Naive B cell (primary cell): ENCODE results near the gene UCHL3. TPM values are rescaled to one million over a fixed set of nuclear protein-coding genes. Genes with fewer than 3 reads are reported as not detected.

Source experiments
- ATAC-seq, 2 donors: fragments of 150-1000 bp; cut with Tn5 transposase; 2 replicates each; pipeline ENCODE4 v1.10.0; 2021; ENCODE audit warnings: low read depth in 2 of 2, mild to moderate bottlenecking in 2 of 2, moderate library complexity in 2 of 2
- DNase-seq: peaks from one replicate; pipeline ENCODE4 v3.0.0; 2022
- H3K27ac Mint-ChIP-seq, 6 donors: one replicate each; pipeline ENCODE4 v1.8.0; 2020 to 2022; ENCODE audit warnings: mild to moderate bottlenecking in 6 of 6, mixed read lengths in 6 of 6, moderate library complexity in 5 of 6, inconsistent platforms in 2 of 6
- H3K27me3 Mint-ChIP-seq, 3 donors: one replicate each; pipeline ENCODE4 v1.8.0; 2021 to 2022; ENCODE audit warnings: mixed read lengths in 3 of 3, mild to moderate bottlenecking in 1 of 3
- H3K36me3 Mint-ChIP-seq, 2 donors: one replicate each; pipeline ENCODE4 v1.8.0; 2020 to 2022; ENCODE audit warnings: mixed read lengths in 2 of 2, inconsistent platforms in 1 of 2, mild to moderate bottlenecking in 1 of 2
- H3K4me1 Mint-ChIP-seq, 3 donors: one replicate each; pipeline ENCODE4 v1.8.0; 2020 to 2022; ENCODE audit warnings: mixed read lengths in 3 of 3, inconsistent platforms in 1 of 3, mild to moderate bottlenecking in 1 of 3, moderate library complexity in 1 of 3
- H3K4me3 Mint-ChIP-seq, 8 donors: one replicate each; pipeline ENCODE4 v1.8.0; 2020 to 2022; ENCODE audit warnings: mild to moderate bottlenecking in 8 of 8, mixed read lengths in 8 of 8, moderate library complexity in 8 of 8, inconsistent platforms in 2 of 8
- H3K9me3 Mint-ChIP-seq, 7 donors: one replicate each; pipeline ENCODE4 v1.8.0; 2020 to 2022; ENCODE audit warnings: mixed read lengths in 7 of 7, mild to moderate bottlenecking in 5 of 7, inconsistent platforms in 2 of 7, moderate library complexity in 1 of 7
- polyA plus RNA-seq, 6 donors: library from polyadenylated mRNA; unstranded; fragments of 300-500 nt; fragmentation: Illumina TruSeq; gene quantifications; one replicate each; pipeline ENCODE4 v1.2.3, GENCODE V29; 2021; ENCODE audit warnings: low read depth in 6 of 6

The UCHL3 gene
- polyA plus RNA-seq, 6 donors from 2014 or later = 39.4 to 58.3 (median 48.1) TPM

DNA sequence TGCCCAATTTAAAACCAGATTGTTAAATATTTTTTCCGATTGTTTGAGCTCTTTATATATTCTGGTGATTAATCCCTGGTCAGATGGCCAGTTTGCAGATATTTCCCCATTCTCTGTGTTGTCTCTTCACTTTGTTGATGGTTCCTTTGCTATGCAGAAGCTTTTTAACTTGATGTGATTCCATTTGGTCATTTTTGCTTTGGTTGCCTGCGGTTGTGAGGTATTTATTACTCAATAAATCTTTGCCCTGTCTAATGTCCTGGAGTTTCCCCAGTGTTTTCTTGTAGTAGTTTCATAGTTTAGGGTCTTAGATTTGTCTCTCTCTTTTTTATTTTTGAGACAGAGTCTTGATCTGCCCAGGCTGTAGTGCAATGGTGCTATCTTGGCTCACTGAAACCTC is 62.8 kb downstream of the UCHL3 start:
- H3K27me3 Mint-ChIP-seq = no peaks in the 10 kb centered on the region
- no peak for DNase-seq
- H3K4me3 Mint-ChIP-seq = no peak overlapping the region
- peak overlapping the region in 1 of 6 donors; percentile 81 for H3K27ac Mint-ChIP-seq
- ATAC-seq = no peak
- peaks cover 0 to 6% (median 0%) of the 10 kb centered on the region in 3 donors for H3K4me1 Mint-ChIP-seq
- H3K9me3 Mint-ChIP-seq = no peaks in the 10 kb centered on the region
- peaks cover 0 to 13% of the 10 kb centered on the region in 2 donors for H3K36me3 Mint-ChIP-seq

- Mint-ChIP-seq H3K4me1 (peaks cover 0 to 6% (median 0%) of the 10 kb centered on the region in 3 donors), H3K36me3 (peaks cover 0 to 6% of the 10 kb centered on the region in 2 donors), H3K4me3 (no peak overlapping the region), H3K27ac (no peak overlapping the region), H3K27me3 (no peaks in the 10 kb centered on the region), H3K9me3 (no peaks in the 10 kb centered on the region)
- DNase-seq (no peak), ATAC-seq (no peak)
Observed at GRCh38 chr13:75617230-75617629, 67.6 kb downstream of the UCHL3 start.

DNA sequence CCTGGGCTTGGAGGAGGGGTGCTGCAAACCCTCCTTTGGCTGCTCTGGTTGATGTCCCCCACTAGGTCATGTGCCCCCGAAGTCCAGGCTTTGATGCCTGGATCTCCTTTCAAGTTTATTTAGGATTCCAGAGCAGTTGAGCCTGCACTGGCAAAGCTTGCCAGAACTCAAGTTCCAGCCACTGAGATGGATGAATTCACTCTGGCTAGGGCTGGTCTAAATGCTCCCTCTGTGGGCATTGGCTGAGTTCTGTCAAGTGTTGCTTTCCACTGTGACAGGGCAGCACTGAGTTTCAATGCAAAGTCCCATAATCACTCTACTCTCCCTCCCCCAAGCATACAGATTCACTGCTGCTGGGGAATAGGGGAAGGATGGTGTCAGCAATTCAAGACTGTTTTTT is 68.7 kb downstream of the UCHL3 start:
- DNase-seq (no peak), ATAC-seq (no peak)
- no peak overlapping the region for H3K27ac Mint-ChIP-seq
- peaks cover 0 to 4% of the 10 kb centered on the region in 2 donors for H3K36me3 Mint-ChIP-seq
- no peaks in the 10 kb centered on the region for H3K4me1 Mint-ChIP-seq
- no peaks in the 10 kb centered on the region for H3K9me3 Mint-ChIP-seq
- no peaks in the 10 kb centered on the region for H3K27me3 Mint-ChIP-seq
- no peak overlapping the region for H3K4me3 Mint-ChIP-seq

GRCh38 chr13:75620020-75620419 is 70.4 kb downstream of the UCHL3 start:
- H3K9me3 Mint-ChIP-seq = no peaks in the 10 kb centered on the region

GRCh38 chr13:75621147-75621546 is 71.6 kb downstream of the UCHL3 start:
- Mint-ChIP-seq H3K36me3 (peaks cover 15 to 16% of the 10 kb centered on the region in 2 donors), H3K9me3 (peaks cover 0 to 2% (median 0%) of the 10 kb centered on the region in 7 donors), H3K27ac (no peak overlapping the region), H3K4me3 (no peak overlapping the region), H3K27me3 (no peaks in the 10 kb centered on the region), H3K4me1 (no peaks in the 10 kb centered on the region)
- DNase-seq = no peak
- ATAC-seq = no peak

More at GRCh38 chr13:75620020-75620419, 70.4 kb downstream of the UCHL3 start:
- DNase-seq = no peak
- no peak overlapping the region for H3K27ac Mint-ChIP-seq
- H3K36me3 Mint-ChIP-seq = peaks cover 4 to 5% of the 10 kb centered on the region in 2 donors
- H3K27me3 Mint-ChIP-seq = no peaks in the 10 kb centered on the region
- H3K4me3 Mint-ChIP-seq = no peak overlapping the region
- no peaks in the 10 kb centered on the region for H3K4me1 Mint-ChIP-seq
- no peak for ATAC-seq

DNA sequence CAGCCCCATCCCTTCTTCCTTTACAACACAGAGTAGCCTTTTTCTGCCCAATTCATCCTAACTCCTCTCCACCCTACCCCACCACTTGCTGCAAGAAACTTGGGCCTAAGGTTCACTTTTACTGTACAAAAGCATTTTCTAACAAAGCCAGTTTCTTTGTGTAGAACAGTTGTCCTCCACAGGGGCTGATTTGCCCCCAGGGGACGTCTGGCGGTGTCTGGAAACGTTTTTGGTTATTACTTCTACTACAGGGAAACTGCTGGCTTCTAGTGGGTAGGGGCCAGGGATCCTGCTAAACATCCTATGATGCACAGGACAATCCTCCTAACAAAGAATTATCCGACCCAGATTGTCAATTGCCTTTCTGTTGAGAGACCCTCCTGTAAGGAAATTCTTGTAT is 79.2 kb downstream of the UCHL3 start:
- peaks cover 14 to 17% of the 10 kb centered on the region in 2 donors for H3K36me3 Mint-ChIP-seq
- no peak for DNase-seq
- H3K4me3 Mint-ChIP-seq = no peak overlapping the region
- no peak for ATAC-seq
- peak overlapping the region in 1 of 6 donors; percentile 68 for H3K27ac Mint-ChIP-seq
- H3K27me3 Mint-ChIP-seq = no peaks in the 10 kb centered on the region
- H3K9me3 Mint-ChIP-seq = peaks cover 0 to 3% (median 0%) of the 10 kb centered on the region in 7 donors
- H3K4me1 Mint-ChIP-seq = no peaks in the 10 kb centered on the region

DNA sequence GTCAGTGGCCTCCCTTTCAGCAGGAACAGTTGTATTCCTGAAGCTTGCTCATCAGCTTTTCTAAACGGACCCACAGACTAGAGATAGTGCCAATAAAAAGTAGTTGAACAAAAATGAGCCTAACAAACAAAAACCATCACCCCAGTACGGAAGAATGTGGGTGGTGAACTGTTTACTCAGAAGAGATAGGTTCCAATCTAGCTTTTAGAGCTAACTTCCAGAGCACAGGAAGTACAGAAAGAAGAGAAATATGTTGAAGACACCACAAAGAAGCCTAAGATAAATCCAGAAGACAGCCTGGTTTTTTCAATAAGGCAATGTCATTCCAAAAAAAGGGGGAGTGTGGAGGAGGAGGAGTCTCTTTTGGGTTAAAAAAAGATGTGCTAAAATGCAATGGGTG is 83.7 kb downstream of the UCHL3 start:
- ATAC-seq (no peak), DNase-seq (no peak)
- H3K27me3 Mint-ChIP-seq = peaks cover 6 to 8% (median 7%) of the 10 kb centered on the region in 3 donors
- peaks cover 0 to 9% (median 7%) of the 10 kb centered on the region in 3 donors for H3K4me1 Mint-ChIP-seq
- peak overlapping the region in 4 of 8 donors; percentile 0 to 87 (median 28) for H3K4me3 Mint-ChIP-seq
- no peaks in the 10 kb centered on the region for H3K9me3 Mint-ChIP-seq
- H3K36me3 Mint-ChIP-seq = no peaks in the 10 kb centered on the region
- peak overlapping the region in 2 of 6 donors; percentile 47 to 69 for H3K27ac Mint-ChIP-seq

DNA sequence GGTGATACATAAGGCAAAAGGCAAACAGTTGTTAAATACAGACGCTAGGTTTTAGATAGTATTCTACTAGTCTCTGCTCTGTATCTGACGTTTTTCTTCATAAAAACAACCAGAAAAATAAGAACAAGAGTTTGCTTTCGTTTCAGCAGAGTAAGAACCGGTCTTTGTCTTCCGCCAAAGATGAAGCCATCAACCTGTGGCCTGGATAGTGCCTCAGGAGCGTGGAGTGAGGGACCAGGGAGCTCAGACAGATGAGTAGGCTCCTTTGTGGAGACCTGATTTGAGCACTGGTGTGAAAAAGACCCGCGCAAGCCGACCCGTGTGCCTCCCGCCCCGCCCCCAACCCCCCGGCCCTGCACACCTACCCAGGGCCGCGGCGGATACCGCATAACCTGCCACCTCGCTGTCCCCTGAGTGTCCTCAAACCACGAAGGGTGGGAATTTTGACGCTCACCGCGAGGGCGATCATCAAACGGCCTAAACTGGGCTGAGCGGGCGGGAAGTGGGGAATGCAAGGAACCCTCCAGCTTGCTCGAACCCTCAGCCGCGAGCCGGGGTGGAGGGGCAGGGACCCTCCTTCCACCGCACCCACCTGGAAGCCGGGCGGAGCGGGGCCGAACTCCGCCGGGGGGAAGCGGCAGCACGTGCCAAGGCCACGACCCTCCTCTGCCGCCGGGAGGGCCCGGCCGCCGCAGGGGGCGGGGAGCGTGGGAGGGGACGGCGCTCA is 85.7 kb downstream of the UCHL3 start:
- Mint-ChIP-seq H3K27me3 (peaks cover 7 to 15% (median 8%) of the 10 kb centered on the region in 3 donors), H3K4me3 (peak overlapping the region; percentile 58 to 87 (median 80)), H3K27ac (no peak overlapping the region), H3K9me3 (no peaks in the 10 kb centered on the region), H3K4me1 (peaks cover 0 to 9% (median 7%) of the 10 kb centered on the region in 3 donors), H3K36me3 (peaks cover 0 to 2% of the 10 kb centered on the region in 2 donors)
- ATAC-seq (no peak), DNase-seq (peak; percentile 20)

DNA sequence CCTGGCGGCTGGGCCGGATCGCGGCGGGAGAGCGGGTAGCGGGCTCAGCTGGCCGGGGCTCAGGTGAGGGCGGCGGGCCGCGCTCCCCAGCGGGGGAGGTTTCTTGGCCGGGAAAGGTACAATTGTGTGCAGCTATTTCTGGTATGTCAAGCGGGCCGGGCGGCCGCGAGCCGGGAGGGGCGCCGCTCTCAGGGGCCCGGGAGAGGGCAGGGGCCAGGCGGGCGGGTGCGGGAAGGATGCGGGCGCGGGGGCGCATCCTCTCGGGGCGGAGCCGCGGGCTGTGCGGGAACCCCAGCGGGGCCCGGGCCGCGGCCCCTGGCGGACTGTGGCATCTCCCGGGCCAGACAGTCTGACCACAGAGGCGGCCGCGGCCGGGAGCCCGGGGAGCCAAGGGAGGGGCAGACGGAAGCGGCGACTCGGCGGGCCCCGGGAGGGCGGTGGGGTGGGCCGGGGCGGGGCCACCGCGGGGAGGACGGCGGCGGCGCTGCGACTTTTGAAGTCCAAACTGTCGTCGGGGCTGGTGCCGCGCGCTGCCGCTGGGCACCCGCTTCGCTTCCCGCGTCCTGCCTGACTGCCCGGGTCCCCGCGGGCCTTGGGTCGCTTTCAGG is 86.3 kb downstream of the UCHL3 start, which contains the start of gene LMO7:
LMO7 (plus strand) TSS at position 503 of the 608 bp plus-strand sequence. CDS start 328 bp downstream, outside the sequence.
- peaks cover 8 to 15% (median 10%) of the 10 kb centered on the region in 3 donors for H3K27me3 Mint-ChIP-seq
- no peaks in the 10 kb centered on the region for H3K9me3 Mint-ChIP-seq
- peak; percentile 55 for DNase-seq
- peaks cover 0 to 9% (median 7%) of the 10 kb centered on the region in 3 donors for H3K4me1 Mint-ChIP-seq
- peak within 1 kb of the TSS in 4 of 6 donors; percentile 15 to 59 (median 26) for H3K27ac Mint-ChIP-seq
- H3K4me3 Mint-ChIP-seq = peak within 1 kb of the TSS; percentile 79 to 93 (median 90)
- peak; percentile 58 to 62 for ATAC-seq
- peaks cover 0 to 5% of the 10 kb centered on the region in 2 donors for H3K36me3 Mint-ChIP-seq

- Mint-ChIP-seq H3K27ac (peak overlapping the region in 3 of 6 donors; percentile 15 to 27 (median 24)), H3K36me3 (peaks cover 0 to 5% of the 10 kb centered on the region in 2 donors), H3K4me1 (peaks cover 0 to 15% (median 7%) of the 10 kb centered on the region in 3 donors), H3K27me3 (peaks cover 8 to 15% (median 10%) of the 10 kb centered on the region in 3 donors), H3K4me3 (peak overlapping the region; percentile 79 to 93 (median 90)), H3K9me3 (no peaks in the 10 kb centered on the region)
- peak; percentile 75 to 77 for ATAC-seq
- peak; percentile 64 for DNase-seq
Observed at GRCh38 chr13:75636436-75637180, 87.0 kb downstream of the UCHL3 start.

GRCh38 chr13:75637181-75637750 is 87.7 kb downstream of the UCHL3 start:
- H3K27ac Mint-ChIP-seq = peak overlapping the region in 1 of 6 donors; percentile 59
- H3K9me3 Mint-ChIP-seq = no peaks in the 10 kb centered on the region
- peaks cover 0 to 5% of the 10 kb centered on the region in 2 donors for H3K36me3 Mint-ChIP-seq
- H3K4me1 Mint-ChIP-seq = peaks cover 0 to 15% (median 7%) of the 10 kb centered on the region in 3 donors
- no peak for DNase-seq
- peak overlapping the region; percentile 46 to 93 (median 84) for H3K4me3 Mint-ChIP-seq
- no peak for ATAC-seq
- H3K27me3 Mint-ChIP-seq = peaks cover 8 to 15% (median 10%) of the 10 kb centered on the region in 3 donors

DNA sequence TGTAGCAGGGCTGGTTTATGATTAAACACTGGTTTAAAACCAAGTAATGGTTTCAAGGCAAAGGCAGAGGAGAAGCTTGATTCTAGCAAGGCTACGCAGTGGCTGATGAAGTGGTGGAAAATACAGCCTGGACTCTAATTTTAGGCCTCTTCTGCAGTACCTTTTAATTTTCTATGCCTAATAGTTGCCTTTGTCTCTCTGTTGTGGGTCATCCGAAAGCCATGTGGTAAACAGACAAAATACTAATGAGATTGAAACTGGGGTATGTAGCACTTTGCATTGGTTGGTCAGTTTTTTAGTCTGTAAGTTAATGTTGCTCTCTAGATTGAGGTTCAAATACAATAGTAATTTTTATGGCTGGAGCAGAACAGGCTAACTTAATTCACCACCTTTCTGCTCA is 89.9 kb downstream of the UCHL3 start:
- H3K27ac Mint-ChIP-seq = peak overlapping the region in 1 of 6 donors; percentile 66
- no peaks in the 10 kb centered on the region for H3K9me3 Mint-ChIP-seq
- peaks cover 0 to 15% (median 7%) of the 10 kb centered on the region in 3 donors for H3K4me1 Mint-ChIP-seq
- ATAC-seq (no peak), DNase-seq (no peak)
- H3K27me3 Mint-ChIP-seq = peaks cover 8 to 15% (median 10%) of the 10 kb centered on the region in 3 donors
- no peak overlapping the region for H3K4me3 Mint-ChIP-seq
- peaks cover 0 to 5% of the 10 kb centered on the region in 2 donors for H3K36me3 Mint-ChIP-seq

GRCh38 chr13:75641026-75641425 is 91.4 kb downstream of the UCHL3 start:
- no peaks in the 10 kb centered on the region for H3K9me3 Mint-ChIP-seq
- peaks cover 0 to 5% of the 10 kb centered on the region in 2 donors for H3K36me3 Mint-ChIP-seq
- peaks cover 3 to 16% (median 11%) of the 10 kb centered on the region in 3 donors for H3K4me1 Mint-ChIP-seq
- no peak overlapping the region for H3K27ac Mint-ChIP-seq
- DNase-seq (no peak), ATAC-seq (no peak)
- H3K4me3 Mint-ChIP-seq = no peak overlapping the region
- peaks cover 8 to 15% (median 10%) of the 10 kb centered on the region in 3 donors for H3K27me3 Mint-ChIP-seq
